ENCODE results near the gene HYCC1. TPM values are rescaled to one million over a fixed set of nuclear protein-coding genes. Genes with fewer than 3 reads are reported as not detected.
"Not testable (repeated sequence)": the region's sequence is repeated elsewhere in the genome, so short reads cannot be mapped to it uniquely, and the experiment has no call there.

HYCC1 gene
- total RNA-seq, 1 donor from 2014 or later, result 20.3 TPM

- no peak overlapping the region for H3K4me3 Mint-ChIP-seq
- DNase-seq (ENCODE audit: low spot score in 2 of 2, unreplicated experiment in 2 of 2), result no peak
These were observed 28.5 kb downstream of the HYCC1 start for GRCh38 chr7:22985436-22985835.

GRCh38 chr7:22983257-22983855 lies 30.6 kb downstream of the HYCC1 start:
- no peak for DNase-seq (ENCODE audit: low spot score in 2 of 2, unreplicated experiment in 2 of 2)
- Mint-ChIP-seq H3K9me3 (no peaks in the 10 kb centered on the region), H3K4me3 (no peak overlapping the region), H3K4me1 (no peaks in the 10 kb centered on the region), H3K36me3 (peaks cover 3% of the 10 kb centered on the region), H3K27me3 (ENCODE audit: low read depth) (no peaks in the 10 kb centered on the region), H3K27ac (no peak overlapping the region)
- no peak for TF ChIP-seq CTCF (IDR thresholded peaks at IDR 0.05; ENCODE audit: unreplicated experiment)

More at GRCh38 chr7:22985436-22985835, 28.5 kb downstream of the HYCC1 start:
- H3K27me3 Mint-ChIP-seq (ENCODE audit: low read depth), result no peaks in the 10 kb centered on the region
- TF ChIP-seq CTCF (IDR thresholded peaks at IDR 0.05; ENCODE audit: unreplicated experiment), result no peak
- no peaks in the 10 kb centered on the region for H3K4me1 Mint-ChIP-seq
- H3K27ac Mint-ChIP-seq, result no peak overlapping the region
- H3K9me3 Mint-ChIP-seq, result no peaks in the 10 kb centered on the region
- peaks cover 3% of the 10 kb centered on the region for H3K36me3 Mint-ChIP-seq

- TF ChIP-seq CTCF (IDR thresholded peaks at IDR 0.05; ENCODE audit: unreplicated experiment), result no peak
- H3K27me3 Mint-ChIP-seq (ENCODE audit: low read depth), result no peaks in the 10 kb centered on the region
- no peak for DNase-seq (ENCODE audit: low spot score in 2 of 2, unreplicated experiment in 2 of 2)
- no peaks in the 10 kb centered on the region for H3K4me1 Mint-ChIP-seq
- H3K9me3 Mint-ChIP-seq, result no peaks in the 10 kb centered on the region
- H3K4me3 Mint-ChIP-seq, result no peak overlapping the region
- no peak overlapping the region for H3K27ac Mint-ChIP-seq
- H3K36me3 Mint-ChIP-seq, result peaks cover 2% of the 10 kb centered on the region
These were observed 33.5 kb downstream of the HYCC1 start for GRCh38 chr7:22980422-22980821.

GRCh38 chr7:22979861-22980260 lies 34.1 kb downstream of the HYCC1 start:
- Mint-ChIP-seq H3K27ac (no peak overlapping the region), H3K27me3 (ENCODE audit: low read depth) (no peaks in the 10 kb centered on the region), H3K36me3 (peaks cover 2% of the 10 kb centered on the region), H3K4me1 (no peaks in the 10 kb centered on the region), H3K9me3 (no peaks in the 10 kb centered on the region), H3K4me3 (no peak overlapping the region)
- TF ChIP-seq CTCF (IDR thresholded peaks at IDR 0.05; ENCODE audit: unreplicated experiment), result no peak
- DNase-seq (ENCODE audit: low spot score in 2 of 2, unreplicated experiment in 2 of 2), result no peak

- no peak for TF ChIP-seq CTCF (IDR thresholded peaks at IDR 0.05; ENCODE audit: unreplicated experiment)
- Mint-ChIP-seq H3K27ac (no peak overlapping the region), H3K36me3 (peaks cover 2% of the 10 kb centered on the region), H3K4me1 (no peaks in the 10 kb centered on the region), H3K27me3 (ENCODE audit: low read depth) (no peaks in the 10 kb centered on the region), H3K9me3 (no peaks in the 10 kb centered on the region), H3K4me3 (no peak overlapping the region)
- DNase-seq (ENCODE audit: low spot score in 2 of 2, unreplicated experiment in 2 of 2), result no peak
These were observed 34.7 kb downstream of the HYCC1 start for GRCh38 chr7:22979251-22979650.

- H3K27ac Mint-ChIP-seq; H3K9me3 Mint-ChIP-seq; H3K27me3 Mint-ChIP-seq (ENCODE audit: low read depth); DNase-seq (ENCODE audit: low spot score in 2 of 2, unreplicated experiment in 2 of 2); H3K4me1 Mint-ChIP-seq; H3K4me3 Mint-ChIP-seq; H3K36me3 Mint-ChIP-seq: not testable (repeated sequence)
These were observed 39.3 kb downstream of the HYCC1 start for GRCh38 chr7:22974636-22975035.
